ENCODE measurements around the gene TRIM33. TPM values are rescaled to one million over a fixed set of nuclear protein-coding genes. Genes with fewer than 3 reads are reported as not detected.

The TRIM33 gene
- total and polyA plus RNA-seq, 2 experiments from 2014 or later = 50.3 to 51.1 TPM

DNA sequence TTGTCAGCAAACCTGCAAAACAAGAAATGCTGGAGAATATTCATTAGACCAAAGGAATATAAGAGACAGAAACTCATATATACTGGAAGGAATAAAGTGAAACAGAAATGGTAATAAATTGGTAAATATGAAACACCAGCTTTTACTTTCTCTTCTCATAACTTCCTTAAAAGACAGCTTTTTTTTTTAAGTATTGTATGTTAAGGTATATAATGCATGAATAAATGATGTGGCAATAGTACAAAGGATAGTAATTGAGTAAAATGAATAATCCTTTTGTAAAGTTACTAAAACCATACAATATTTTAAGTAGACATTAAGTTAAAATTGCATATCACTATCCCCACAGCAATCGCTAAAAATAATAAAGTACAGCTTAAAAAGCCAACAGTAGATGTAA lies 64.8 kb downstream of the TRIM33 start:
- Histone ChIP-seq H3K4me2 (no peak overlapping the region), H3K27ac (ENCODE audit: low read depth) (no peak overlapping the region), H3K36me3 (ENCODE audit: insufficient read depth) (no peaks in the 10 kb centered on the region), H3K4me3 (no peak overlapping the region), H2AFZ (no peak overlapping the region), H3K9me2 (ENCODE audit: insufficient read depth) (no peaks in the 10 kb centered on the region), H3K79me2 (replicated peaks; ENCODE audit: insufficient read depth) (peaks cover 10% of the 10 kb centered on the region), H3K27me3 (ENCODE audit: insufficient read depth) (no peaks in the 10 kb centered on the region), H3F3A (replicated peaks; ENCODE audit: low read depth) (no peaks in the 10 kb centered on the region), H4K20me1 (replicated peaks; ENCODE audit: insufficient read depth) (peaks cover 5% of the 10 kb centered on the region), H3K4me1 (ENCODE audit: insufficient read depth) (peaks cover 2% of the 10 kb centered on the region; the same call in 1 of the 2 replicates)
- ATAC-seq = no peak
- Mint-ChIP-seq H3K4me3 (no peak overlapping the region), H3K4me1 (peaks cover 2% of the 10 kb centered on the region; the same call in 2 of the 3 replicates), H3K9me3 (no peaks in the 10 kb centered on the region), H3K27ac (no peak overlapping the region), H3K36me3 (ENCODE audit: low read depth) (peaks cover 20% of the 10 kb centered on the region), H3K27me3 (ENCODE audit: insufficient read depth, low read depth, poor library complexity) (peaks cover 2% of the 10 kb centered on the region)
- TF ChIP-seq, protein P1, sequence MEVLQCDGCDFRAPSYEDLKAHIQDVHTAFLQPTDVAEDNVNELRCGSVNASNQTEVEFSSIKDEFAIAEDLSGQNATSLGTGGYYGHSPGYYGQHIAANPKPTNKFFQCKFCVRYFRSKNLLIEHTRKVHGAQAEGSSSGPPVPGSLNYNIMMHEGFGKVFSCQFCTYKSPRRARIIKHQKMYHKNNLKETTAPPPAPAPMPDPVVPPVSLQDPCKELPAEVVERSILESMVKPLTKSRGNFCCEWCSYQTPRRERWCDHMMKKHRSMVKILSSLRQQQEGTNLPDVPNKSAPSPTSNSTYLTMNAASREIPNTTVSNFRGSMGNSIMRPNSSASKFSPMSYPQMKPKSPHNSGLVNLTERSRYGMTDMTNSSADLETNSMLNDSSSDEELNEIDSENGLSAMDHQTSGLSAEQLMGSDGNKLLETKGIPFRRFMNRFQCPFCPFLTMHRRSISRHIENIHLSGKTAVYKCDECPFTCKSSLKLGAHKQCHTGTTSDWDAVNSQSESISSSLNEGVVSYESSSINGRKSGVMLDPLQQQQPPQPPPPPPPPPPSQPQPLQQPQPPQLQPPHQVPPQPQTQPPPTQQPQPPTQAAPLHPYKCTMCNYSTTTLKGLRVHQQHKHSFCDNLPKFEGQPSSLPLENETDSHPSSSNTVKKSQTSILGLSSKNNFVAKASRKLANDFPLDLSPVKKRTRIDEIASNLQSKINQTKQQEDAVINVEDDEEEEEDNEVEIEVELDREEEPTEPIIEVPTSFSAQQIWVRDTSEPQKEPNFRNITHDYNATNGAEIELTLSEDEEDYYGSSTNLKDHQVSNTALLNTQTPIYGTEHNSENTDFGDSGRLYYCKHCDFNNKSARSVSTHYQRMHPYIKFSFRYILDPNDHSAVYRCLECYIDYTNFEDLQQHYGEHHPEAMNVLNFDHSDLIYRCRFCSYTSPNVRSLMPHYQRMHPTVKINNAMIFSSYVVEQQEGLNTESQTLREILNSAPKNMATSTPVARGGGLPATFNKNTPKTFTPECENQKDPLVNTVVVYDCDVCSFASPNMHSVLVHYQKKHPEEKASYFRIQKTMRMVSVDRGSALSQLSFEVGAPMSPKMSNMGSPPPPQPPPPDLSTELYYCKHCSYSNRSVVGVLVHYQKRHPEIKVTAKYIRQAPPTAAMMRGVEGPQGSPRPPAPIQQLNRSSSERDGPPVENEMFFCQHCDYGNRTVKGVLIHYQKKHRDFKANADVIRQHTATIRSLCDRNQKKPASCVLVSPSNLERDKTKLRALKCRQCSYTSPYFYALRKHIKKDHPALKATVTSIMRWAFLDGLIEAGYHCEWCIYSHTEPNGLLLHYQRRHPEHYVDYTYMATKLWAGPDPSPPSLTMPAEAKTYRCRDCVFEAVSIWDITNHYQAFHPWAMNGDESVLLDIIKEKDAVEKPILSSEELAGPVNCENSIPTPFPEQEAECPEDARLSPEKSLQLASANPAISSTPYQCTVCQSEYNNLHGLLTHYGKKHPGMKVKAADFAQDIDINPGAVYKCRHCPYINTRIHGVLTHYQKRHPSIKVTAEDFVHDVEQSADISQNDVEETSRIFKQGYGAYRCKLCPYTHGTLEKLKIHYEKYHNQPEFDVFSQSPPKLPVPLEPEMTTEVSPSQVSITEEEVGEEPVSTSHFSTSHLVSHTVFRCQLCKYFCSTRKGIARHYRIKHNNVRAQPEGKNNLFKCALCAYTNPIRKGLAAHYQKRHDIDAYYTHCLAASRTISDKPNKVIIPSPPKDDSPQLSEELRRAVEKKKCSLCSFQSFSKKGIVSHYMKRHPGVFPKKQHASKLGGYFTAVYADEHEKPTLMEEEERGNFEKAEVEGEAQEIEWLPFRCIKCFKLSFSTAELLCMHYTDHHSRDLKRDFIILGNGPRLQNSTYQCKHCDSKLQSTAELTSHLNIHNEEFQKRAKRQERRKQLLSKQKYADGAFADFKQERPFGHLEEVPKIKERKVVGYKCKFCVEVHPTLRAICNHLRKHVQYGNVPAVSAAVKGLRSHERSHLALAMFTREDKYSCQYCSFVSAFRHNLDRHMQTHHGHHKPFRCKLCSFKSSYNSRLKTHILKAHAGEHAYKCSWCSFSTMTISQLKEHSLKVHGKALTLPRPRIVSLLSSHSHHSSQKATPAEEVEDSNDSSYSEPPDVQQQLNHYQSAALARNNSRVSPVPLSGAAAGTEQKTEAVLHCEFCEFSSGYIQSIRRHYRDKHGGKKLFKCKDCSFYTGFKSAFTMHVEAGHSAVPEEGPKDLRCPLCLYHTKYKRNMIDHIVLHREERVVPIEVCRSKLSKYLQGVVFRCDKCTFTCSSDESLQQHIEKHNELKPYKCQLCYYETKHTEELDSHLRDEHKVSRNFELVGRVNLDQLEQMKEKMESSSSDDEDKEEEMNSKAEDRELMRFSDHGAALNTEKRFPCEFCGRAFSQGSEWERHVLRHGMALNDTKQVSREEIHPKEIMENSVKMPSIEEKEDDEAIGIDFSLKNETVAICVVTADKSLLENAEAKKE (CRISPR knock-in tag; IDR thresholded peaks at IDR 0.05) = no peak
- TF ChIP-seq, protein P2, sequence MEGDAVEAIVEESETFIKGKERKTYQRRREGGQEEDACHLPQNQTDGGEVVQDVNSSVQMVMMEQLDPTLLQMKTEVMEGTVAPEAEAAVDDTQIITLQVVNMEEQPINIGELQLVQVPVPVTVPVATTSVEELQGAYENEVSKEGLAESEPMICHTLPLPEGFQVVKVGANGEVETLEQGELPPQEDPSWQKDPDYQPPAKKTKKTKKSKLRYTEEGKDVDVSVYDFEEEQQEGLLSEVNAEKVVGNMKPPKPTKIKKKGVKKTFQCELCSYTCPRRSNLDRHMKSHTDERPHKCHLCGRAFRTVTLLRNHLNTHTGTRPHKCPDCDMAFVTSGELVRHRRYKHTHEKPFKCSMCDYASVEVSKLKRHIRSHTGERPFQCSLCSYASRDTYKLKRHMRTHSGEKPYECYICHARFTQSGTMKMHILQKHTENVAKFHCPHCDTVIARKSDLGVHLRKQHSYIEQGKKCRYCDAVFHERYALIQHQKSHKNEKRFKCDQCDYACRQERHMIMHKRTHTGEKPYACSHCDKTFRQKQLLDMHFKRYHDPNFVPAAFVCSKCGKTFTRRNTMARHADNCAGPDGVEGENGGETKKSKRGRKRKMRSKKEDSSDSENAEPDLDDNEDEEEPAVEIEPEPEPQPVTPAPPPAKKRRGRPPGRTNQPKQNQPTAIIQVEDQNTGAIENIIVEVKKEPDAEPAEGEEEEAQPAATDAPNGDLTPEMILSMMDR (conservative IDR thresholded peaks at IDR 0.05; ENCODE audit: low read depth in 2 of 2) = no peak
- TF ChIP-seq EZH2 (IDR thresholded peaks at IDR 0.05; ENCODE audit: low read depth, unreplicated experiment) = no peak
- TF ChIP-seq ZNF114 (CRISPR knock-in tag; IDR thresholded peaks at IDR 0.05) = no peak
- no peak for TF ChIP-seq STAT1 (IDR thresholded peaks at IDR 0.05; ENCODE audit: unreplicated experiment)
- no peak for TF ChIP-seq ZNF331 (CRISPR knock-in tag; IDR thresholded peaks at IDR 0.05; ENCODE audit: low read depth)
- TF ChIP-seq POLR2AphosphoS5 (IDR thresholded peaks at IDR 0.05; ENCODE audit: low read depth) = no peak
- no peak for TF ChIP-seq CREB1 (CRISPR knock-in tag; IDR thresholded peaks at IDR 0.05; ENCODE audit: low read depth)
- TF ChIP-seq, protein P3, sequence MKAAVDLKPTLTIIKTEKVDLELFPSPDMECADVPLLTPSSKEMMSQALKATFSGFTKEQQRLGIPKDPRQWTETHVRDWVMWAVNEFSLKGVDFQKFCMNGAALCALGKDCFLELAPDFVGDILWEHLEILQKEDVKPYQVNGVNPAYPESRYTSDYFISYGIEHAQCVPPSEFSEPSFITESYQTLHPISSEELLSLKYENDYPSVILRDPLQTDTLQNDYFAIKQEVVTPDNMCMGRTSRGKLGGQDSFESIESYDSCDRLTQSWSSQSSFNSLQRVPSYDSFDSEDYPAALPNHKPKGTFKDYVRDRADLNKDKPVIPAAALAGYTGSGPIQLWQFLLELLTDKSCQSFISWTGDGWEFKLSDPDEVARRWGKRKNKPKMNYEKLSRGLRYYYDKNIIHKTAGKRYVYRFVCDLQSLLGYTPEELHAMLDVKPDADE (IDR thresholded peaks at IDR 0.05) = no peak
- TF ChIP-seq NANOG (IDR thresholded peaks at IDR 0.05; ENCODE audit: borderline replicate concordance) = no peak
- TF ChIP-seq EZH2phosphoT487 (IDR thresholded peaks at IDR 0.05; ENCODE audit: unreplicated experiment) = no peak
- TF ChIP-seq JUNB (IDR thresholded peaks at IDR 0.05; ENCODE audit: unreplicated experiment) = no peak
- TF ChIP-seq, protein P4, sequence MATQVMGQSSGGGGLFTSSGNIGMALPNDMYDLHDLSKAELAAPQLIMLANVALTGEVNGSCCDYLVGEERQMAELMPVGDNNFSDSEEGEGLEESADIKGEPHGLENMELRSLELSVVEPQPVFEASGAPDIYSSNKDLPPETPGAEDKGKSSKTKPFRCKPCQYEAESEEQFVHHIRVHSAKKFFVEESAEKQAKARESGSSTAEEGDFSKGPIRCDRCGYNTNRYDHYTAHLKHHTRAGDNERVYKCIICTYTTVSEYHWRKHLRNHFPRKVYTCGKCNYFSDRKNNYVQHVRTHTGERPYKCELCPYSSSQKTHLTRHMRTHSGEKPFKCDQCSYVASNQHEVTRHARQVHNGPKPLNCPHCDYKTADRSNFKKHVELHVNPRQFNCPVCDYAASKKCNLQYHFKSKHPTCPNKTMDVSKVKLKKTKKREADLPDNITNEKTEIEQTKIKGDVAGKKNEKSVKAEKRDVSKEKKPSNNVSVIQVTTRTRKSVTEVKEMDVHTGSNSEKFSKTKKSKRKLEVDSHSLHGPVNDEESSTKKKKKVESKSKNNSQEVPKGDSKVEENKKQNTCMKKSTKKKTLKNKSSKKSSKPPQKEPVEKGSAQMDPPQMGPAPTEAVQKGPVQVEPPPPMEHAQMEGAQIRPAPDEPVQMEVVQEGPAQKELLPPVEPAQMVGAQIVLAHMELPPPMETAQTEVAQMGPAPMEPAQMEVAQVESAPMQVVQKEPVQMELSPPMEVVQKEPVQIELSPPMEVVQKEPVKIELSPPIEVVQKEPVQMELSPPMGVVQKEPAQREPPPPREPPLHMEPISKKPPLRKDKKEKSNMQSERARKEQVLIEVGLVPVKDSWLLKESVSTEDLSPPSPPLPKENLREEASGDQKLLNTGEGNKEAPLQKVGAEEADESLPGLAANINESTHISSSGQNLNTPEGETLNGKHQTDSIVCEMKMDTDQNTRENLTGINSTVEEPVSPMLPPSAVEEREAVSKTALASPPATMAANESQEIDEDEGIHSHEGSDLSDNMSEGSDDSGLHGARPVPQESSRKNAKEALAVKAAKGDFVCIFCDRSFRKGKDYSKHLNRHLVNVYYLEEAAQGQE (IDR thresholded peaks at IDR 0.05; ENCODE audit: unreplicated experiment) = no peak
- no peak for DNase-seq (ENCODE audit: low spot score)

Measured in GM23338 (cell line).